CD4-positive, CD25-positive, alpha-beta regulatory T cell (primary cell): ENCODE measurements around the gene ATP2B2. TPM values are rescaled to one million over a fixed set of nuclear protein-coding genes. Genes with fewer than 3 reads are reported as not detected.

Experiments
- ATAC-seq, 2 donors: fragments of 150-1000 bp; cut with Tn5 transposase; one replicate each; pipeline ENCODE4 v1.10.0; 2021; ENCODE audit warnings: low read depth in 2 of 2, moderate number of reproducible peaks in 2 of 2, moderate library complexity in 1 of 2
- DNase-seq, 3 donors: peaks; one replicate each; pipeline versions ENCODE4 v3.0.0 to v3.0.0-alpha.2; 2012 to 2022; ENCODE audit warnings: mixed read lengths in 1 of 3
- H3K27ac ChIP-seq: one replicate; pipeline ENCODE4 v1.7.0; 2013; ENCODE audit warnings: mild to moderate bottlenecking, low read length; ENCODE audit not compliant: insufficient read depth, poor library complexity, severe bottlenecking
- H3K27me3 ChIP-seq: one replicate; pipeline ENCODE4 v1.7.0; 2013; ENCODE audit warnings: low read length; ENCODE audit not compliant: control insufficient read depth, insufficient read depth
- H3K36me3 ChIP-seq: one replicate; pipeline ENCODE4 v1.7.0; 2013; ENCODE audit warnings: mild to moderate bottlenecking, low read length, moderate library complexity; ENCODE audit not compliant: control insufficient read depth, insufficient read depth
- H3K4me1 ChIP-seq: 2 replicates; pipeline ENCODE4 v1.7.0; 2013; ENCODE audit warnings: mild to moderate bottlenecking, low read length; ENCODE audit not compliant: insufficient read depth, control insufficient read depth, poor library complexity, severe bottlenecking
- H3K4me3 ChIP-seq: one replicate; pipeline ENCODE4 v1.7.0; 2013; ENCODE audit warnings: low read depth, mild to moderate bottlenecking, low read length, moderate library complexity
- H3K9me3 ChIP-seq, 2 experiments: 1 replicate in 1 of 2; 2 replicates in 1 of 2; pipeline ENCODE4 v1.7.0; 2013; ENCODE audit warnings: low read length in 2 of 2, mild to moderate bottlenecking in 1 of 2, moderate library complexity in 1 of 2; ENCODE audit not compliant: control insufficient read depth in 2 of 2
- H3K27ac Mint-ChIP-seq, 3 donors: one replicate each; pipeline ENCODE4 v1.8.0; 2020 to 2022; ENCODE audit warnings: mild to moderate bottlenecking in 3 of 3, mixed read lengths in 3 of 3, moderate library complexity in 2 of 3
- H3K27me3 Mint-ChIP-seq: one replicate; pipeline ENCODE4 v1.8.0; 2022; ENCODE audit warnings: mild to moderate bottlenecking, mixed read lengths
- H3K36me3 Mint-ChIP-seq: one replicate; pipeline ENCODE4 v1.8.0; 2020; ENCODE audit warnings: mixed read lengths
- H3K4me1 Mint-ChIP-seq, 4 donors: one replicate each; pipeline ENCODE4 v1.8.0; 2020 to 2022; ENCODE audit warnings: mixed read lengths in 4 of 4, mild to moderate bottlenecking in 1 of 4
- H3K4me3 Mint-ChIP-seq, 4 donors: one replicate each; pipeline ENCODE4 v1.8.0; 2020 to 2022; ENCODE audit warnings: mild to moderate bottlenecking in 4 of 4, mixed read lengths in 4 of 4, moderate library complexity in 3 of 4
- H3K9me3 Mint-ChIP-seq, 7 donors: one replicate each; pipeline ENCODE4 v1.8.0; 2020 to 2022; ENCODE audit warnings: mixed read lengths in 7 of 7, mild to moderate bottlenecking in 3 of 7, moderate library complexity in 2 of 7
- polyA plus RNA-seq, 4 donors: library from polyadenylated mRNA; unstranded; fragments of 300-500 nt; fragmentation: Illumina TruSeq; gene quantifications; one replicate each; pipeline ENCODE4 v1.2.3, GENCODE V29; 2021
- total RNA-seq: library from RNA; stranded (reverse); gene quantifications from one replicate; pipeline ENCODE4 v1.2.3, GENCODE V29; 2022

The ATP2B2 gene
- total and polyA plus RNA-seq, 5 donors from 2014 or later: 0.13 TPM; not detected in 4

DNA sequence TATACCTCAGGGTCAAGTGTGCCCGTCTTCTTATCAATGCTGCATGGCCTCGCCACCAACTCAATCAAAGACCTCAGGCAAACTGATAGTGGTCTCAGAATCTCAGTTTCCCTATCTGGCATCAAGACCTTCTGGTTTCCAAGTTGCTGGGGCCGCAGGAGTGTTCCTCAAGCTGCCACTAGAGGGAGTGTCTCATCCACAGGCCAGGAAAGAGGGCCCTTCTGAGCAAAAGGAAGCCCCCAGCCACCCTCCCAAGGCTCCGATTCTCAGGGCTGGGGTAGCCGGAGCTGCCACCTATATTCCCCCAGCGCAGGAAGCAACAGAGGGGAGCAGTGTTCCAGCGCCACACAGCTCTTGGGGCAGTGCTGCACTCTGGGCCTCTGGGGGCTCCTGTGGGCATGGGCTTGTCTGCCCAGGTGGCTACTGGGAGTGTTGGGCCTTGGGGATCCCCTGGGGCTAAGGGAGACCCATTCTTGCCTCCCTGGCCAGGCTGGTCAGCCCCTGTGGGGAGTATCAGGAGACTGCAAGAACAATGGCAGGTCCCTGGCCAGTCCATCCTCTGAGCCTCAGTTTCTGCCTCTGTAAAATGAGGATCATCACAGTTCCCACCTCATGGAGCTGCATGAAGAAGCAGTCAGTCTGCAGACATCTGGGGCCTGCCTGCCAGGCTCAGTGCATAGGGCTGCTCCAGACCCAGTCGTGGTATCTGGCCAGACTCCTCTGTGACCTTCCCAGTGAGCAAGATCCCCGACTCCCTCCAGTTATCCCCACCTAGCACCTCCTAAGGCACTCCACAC, 161.0 kb downstream of the ATP2B2 start:
- no peak overlapping the region for H3K4me3 ChIP-seq
- H3K9me3 Mint-ChIP-seq: no peaks in the 10 kb centered on the region
- no peaks in the 10 kb centered on the region for H3K4me1 ChIP-seq
- no peaks in the 10 kb centered on the region for H3K27me3 ChIP-seq
- no peak overlapping the region for H3K4me3 Mint-ChIP-seq
- H3K27ac Mint-ChIP-seq: peak overlapping the region in 1 of 3 donors; percentile 52
- ATAC-seq: peak in 1 of 2 donors; percentile 33
- H3K9me3 ChIP-seq: no peaks in the 10 kb centered on the region
- H3K36me3 ChIP-seq: no peaks in the 10 kb centered on the region
- H3K4me1 Mint-ChIP-seq: peaks cover 0 to 6% (median 3%) of the 10 kb centered on the region in 4 donors
- H3K27me3 Mint-ChIP-seq: no peaks in the 10 kb centered on the region
- peak; percentile 37 to 63 (median 52) for DNase-seq
- no peak overlapping the region for H3K27ac ChIP-seq
- no peaks in the 10 kb centered on the region for H3K36me3 Mint-ChIP-seq

DNA sequence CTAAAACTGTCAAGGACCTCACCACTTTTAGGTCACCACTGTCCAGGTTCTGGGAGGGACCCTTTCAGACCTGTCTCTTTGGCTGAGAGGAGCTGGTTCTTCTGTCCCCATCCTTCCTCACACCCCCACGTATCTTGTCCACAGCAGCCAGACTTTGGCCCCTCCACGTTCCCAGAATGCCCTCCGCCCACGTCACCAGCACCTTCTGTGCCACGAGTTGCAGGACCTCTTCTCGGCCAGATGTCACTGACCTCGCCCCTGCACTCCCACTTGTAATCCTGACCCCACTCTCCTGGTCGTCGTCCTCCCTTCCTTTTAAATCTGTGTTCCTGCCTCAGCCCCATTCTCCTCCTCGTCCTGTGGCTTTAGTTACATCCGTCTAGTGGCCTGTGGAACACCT, 161.9 kb downstream of the ATP2B2 start:
- Mint-ChIP-seq H3K9me3 (no peaks in the 10 kb centered on the region), H3K27me3 (no peaks in the 10 kb centered on the region), H3K4me1 (peaks cover 0 to 6% (median 3%) of the 10 kb centered on the region in 4 donors), H3K4me3 (no peak overlapping the region), H3K36me3 (no peaks in the 10 kb centered on the region), H3K27ac (peak overlapping the region in 1 of 3 donors; percentile 61)
- no peaks in the 10 kb centered on the region for H3K9me3 ChIP-seq
- no peak overlapping the region for H3K27ac ChIP-seq
- no peak overlapping the region for H3K4me3 ChIP-seq
- H3K27me3 ChIP-seq: no peaks in the 10 kb centered on the region
- ATAC-seq: no peak
- no peak for DNase-seq
- H3K36me3 ChIP-seq: no peaks in the 10 kb centered on the region
- no peaks in the 10 kb centered on the region for H3K4me1 ChIP-seq

DNA sequence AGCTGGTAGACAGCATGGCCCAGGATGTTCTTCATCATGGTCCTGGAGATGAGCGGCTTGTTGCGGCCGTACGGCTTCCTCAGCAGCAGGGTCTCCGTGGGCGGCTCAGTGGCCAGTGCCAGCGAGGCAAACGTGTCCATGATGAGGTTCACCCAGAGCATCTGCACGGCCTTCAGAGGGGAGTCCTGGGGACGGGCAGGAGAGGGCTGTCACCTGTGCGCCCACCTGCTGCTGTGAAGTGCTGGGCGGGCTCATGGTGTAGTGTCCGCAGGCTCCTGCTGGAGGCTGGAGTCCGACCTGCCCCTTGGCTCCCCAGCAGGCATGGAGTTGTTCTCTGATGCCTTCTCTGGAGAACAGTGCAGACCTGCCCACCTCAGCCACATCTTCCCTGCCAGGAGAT, 162.6 kb downstream of the ATP2B2 start:
- Histone ChIP-seq H3K36me3 (no peaks in the 10 kb centered on the region), H3K9me3 (no peaks in the 10 kb centered on the region), H3K4me3 (no peak overlapping the region), H3K4me1 (no peaks in the 10 kb centered on the region), H3K27me3 (no peaks in the 10 kb centered on the region), H3K27ac (no peak overlapping the region)
- Mint-ChIP-seq H3K4me1 (peaks cover 0 to 9% (median 4%) of the 10 kb centered on the region in 4 donors), H3K27ac (no peak overlapping the region), H3K9me3 (no peaks in the 10 kb centered on the region), H3K36me3 (no peaks in the 10 kb centered on the region), H3K4me3 (no peak overlapping the region), H3K27me3 (no peaks in the 10 kb centered on the region)
- no peak for ATAC-seq
- no peak for DNase-seq

DNA sequence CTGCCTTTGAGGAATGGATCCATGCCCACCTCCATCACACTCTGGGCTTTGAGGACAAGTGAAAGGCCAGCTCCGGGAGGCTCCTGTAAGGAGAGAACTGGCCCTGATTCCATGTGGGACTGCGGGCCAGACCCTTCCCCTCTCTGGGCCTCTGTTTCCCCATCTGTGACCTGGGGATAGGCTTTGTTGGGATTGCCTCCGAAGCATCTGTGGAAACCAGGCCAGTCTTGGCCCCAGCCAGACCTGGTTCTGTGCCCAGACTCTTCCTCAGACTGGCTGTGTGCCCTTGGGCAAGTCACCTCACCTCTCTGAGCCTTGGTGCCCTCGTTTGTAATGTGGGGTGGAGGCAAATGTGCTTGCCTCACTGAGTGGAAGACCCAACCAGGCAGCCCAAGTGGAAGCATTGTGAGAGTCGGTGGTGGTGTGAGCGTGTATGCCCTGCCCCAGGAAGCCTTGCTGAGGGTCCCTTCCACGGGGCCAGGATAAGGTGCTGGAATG, 163.4 kb downstream of the ATP2B2 start:
- no peaks in the 10 kb centered on the region for H3K27me3 Mint-ChIP-seq
- H3K27ac ChIP-seq: no peak overlapping the region
- no peak overlapping the region for H3K4me3 ChIP-seq
- H3K36me3 ChIP-seq: no peaks in the 10 kb centered on the region
- H3K4me3 Mint-ChIP-seq: no peak overlapping the region
- ATAC-seq (no peak), DNase-seq (no peak)
- H3K36me3 Mint-ChIP-seq: no peaks in the 10 kb centered on the region
- H3K9me3 Mint-ChIP-seq: no peaks in the 10 kb centered on the region
- no peaks in the 10 kb centered on the region for H3K4me1 ChIP-seq
- peaks cover 0 to 9% (median 4%) of the 10 kb centered on the region in 4 donors for H3K4me1 Mint-ChIP-seq
- no peaks in the 10 kb centered on the region for H3K9me3 ChIP-seq
- H3K27ac Mint-ChIP-seq: no peak overlapping the region
- H3K27me3 ChIP-seq: no peaks in the 10 kb centered on the region

DNA sequence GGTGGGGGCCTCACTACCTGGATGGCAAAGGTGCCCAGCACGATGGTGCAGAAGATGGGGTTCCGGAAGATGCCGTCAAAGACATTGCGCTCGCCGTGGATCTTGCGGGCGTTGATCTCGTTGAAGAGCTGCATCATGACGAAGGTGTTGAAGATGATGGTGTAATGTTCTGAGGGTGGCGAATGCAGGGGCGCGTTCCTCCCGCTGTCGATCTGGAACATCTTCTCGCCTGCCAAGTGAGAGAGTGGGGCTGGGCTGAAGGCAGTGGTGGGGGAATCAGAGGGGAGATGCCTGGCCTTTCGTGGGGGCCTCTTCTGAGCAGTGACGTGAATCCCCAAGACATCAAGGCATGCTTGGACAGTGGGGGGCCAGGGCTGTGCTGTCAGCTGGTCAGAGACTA, 164.9 kb downstream of the ATP2B2 start:
- Histone ChIP-seq H3K36me3 (no peaks in the 10 kb centered on the region), H3K27me3 (no peaks in the 10 kb centered on the region), H3K27ac (no peak overlapping the region), H3K4me1 (no peaks in the 10 kb centered on the region), H3K9me3 (no peaks in the 10 kb centered on the region), H3K4me3 (no peak overlapping the region)
- DNase-seq (no peak), ATAC-seq (no peak)
- Mint-ChIP-seq H3K27ac (no peak overlapping the region), H3K4me3 (no peak overlapping the region), H3K27me3 (no peaks in the 10 kb centered on the region), H3K36me3 (no peaks in the 10 kb centered on the region), H3K4me1 (peaks cover 0 to 9% (median 4%) of the 10 kb centered on the region in 4 donors), H3K9me3 (no peaks in the 10 kb centered on the region)

DNA sequence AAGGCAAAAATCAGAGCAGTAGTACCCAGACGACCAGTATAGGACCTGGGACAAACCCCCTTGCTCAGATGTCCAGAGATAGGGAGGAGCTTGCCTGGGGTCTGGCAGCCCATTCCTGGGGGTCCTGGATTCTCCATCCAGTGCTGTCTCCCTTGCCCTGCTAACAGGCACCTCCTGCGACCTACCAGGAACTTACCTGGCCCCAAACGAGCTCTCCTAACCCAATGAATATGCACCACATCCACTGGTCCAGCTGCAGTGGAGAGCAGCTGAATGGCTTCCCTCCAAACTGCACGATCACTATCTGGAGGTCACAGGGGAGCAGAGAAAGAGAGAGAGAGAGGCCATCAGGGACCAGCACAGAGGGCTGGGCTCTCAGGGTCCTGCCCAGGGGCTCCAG, 165.3 kb downstream of the ATP2B2 start:
- H3K27ac ChIP-seq: no peak overlapping the region
- peaks cover 0 to 11% (median 4%) of the 10 kb centered on the region in 4 donors for H3K4me1 Mint-ChIP-seq
- no peak for ATAC-seq
- H3K4me3 ChIP-seq: no peak overlapping the region
- no peak overlapping the region for H3K4me3 Mint-ChIP-seq
- no peaks in the 10 kb centered on the region for H3K36me3 Mint-ChIP-seq
- no peaks in the 10 kb centered on the region for H3K36me3 ChIP-seq
- H3K27me3 Mint-ChIP-seq: no peaks in the 10 kb centered on the region
- H3K9me3 Mint-ChIP-seq: no peaks in the 10 kb centered on the region
- no peak for DNase-seq
- H3K4me1 ChIP-seq: no peaks in the 10 kb centered on the region
- H3K27me3 ChIP-seq: no peaks in the 10 kb centered on the region
- H3K9me3 ChIP-seq: no peaks in the 10 kb centered on the region
- no peak overlapping the region for H3K27ac Mint-ChIP-seq

DNA sequence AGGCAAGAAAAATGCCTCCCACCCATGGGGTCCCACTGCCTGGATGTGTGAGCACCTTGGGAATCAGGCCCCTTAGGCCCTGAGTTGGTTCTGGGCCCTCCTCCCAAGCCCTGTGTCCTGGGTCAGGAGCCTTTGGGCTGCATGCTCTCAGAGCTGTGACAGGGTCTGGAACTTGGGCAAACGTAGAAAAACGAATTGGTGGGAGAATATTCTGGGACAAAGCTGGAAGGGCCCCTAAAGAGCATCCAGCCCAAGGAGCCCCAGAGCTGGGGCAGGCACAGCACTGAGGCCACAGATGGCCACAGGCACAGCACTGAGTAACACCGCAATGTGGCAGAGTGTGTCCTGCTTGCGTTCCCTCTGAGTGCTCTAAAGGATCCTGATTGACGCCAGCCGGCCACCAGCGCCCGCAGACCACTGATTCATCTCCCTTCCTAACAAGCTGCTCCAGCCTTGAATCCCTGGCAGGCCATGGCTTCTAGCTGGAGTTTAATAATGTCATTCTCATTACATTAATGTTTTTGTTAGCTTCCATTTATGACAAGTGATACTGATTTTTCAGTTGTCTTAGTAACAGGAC, 165.9 kb downstream of the ATP2B2 start:
- ATAC-seq (no peak), DNase-seq (no peak)
- no peak overlapping the region for H3K4me3 ChIP-seq
- H3K9me3 ChIP-seq: no peaks in the 10 kb centered on the region
- Mint-ChIP-seq H3K27ac (no peak overlapping the region), H3K4me1 (peaks cover 0 to 14% (median 4%) of the 10 kb centered on the region in 4 donors), H3K9me3 (no peaks in the 10 kb centered on the region), H3K4me3 (no peak overlapping the region), H3K36me3 (no peaks in the 10 kb centered on the region), H3K27me3 (no peaks in the 10 kb centered on the region)
- no peaks in the 10 kb centered on the region for H3K4me1 ChIP-seq
- H3K36me3 ChIP-seq: no peaks in the 10 kb centered on the region
- no peak overlapping the region for H3K27ac ChIP-seq
- H3K27me3 ChIP-seq: no peaks in the 10 kb centered on the region
